Lower leg skin (tissue), 4 donors: ENCODE data around the gene SYT17. TPM values are rescaled to one million over a fixed set of nuclear protein-coding genes. Genes with fewer than 3 reads are reported as not detected.

Experiments used
- DNase-seq, 2 donors: peaks; one replicate each; pipeline ENCODE4 v3.0.0-alpha.2; 2019; ENCODE audit warnings: low spot score in 2 of 2
- H3K4me3 ChIP-seq: fragments of 200-600 bp; sonication (generic); 2 replicates; pipeline ENCODE4 v1.5.1; 2017; ENCODE audit warnings: mild to moderate bottlenecking, low read depth; ENCODE audit not compliant: poor library complexity, severe bottlenecking
- POLR2A ChIP-seq, 2 donors: fragments of 450-650 bp; IDR thresholded peaks; one replicate each; pipeline ENCODE4 v1.6.1; 2016 to 2017; ENCODE audit warnings: antibody characterized with exemption in 2 of 2, mild to moderate bottlenecking in 1 of 2, moderate library complexity in 1 of 2
- WGBS, 2 donors: methylation state at CpG; one replicate each; pipeline ENCODE4 v1.1.5; 2018; 5-methylcytosine and 5-hydroxymethylcytosine counted together
- intact Hi-C: fragments of 100-400 bp; cut with DNase I; formaldehyde crosslinking; loops from one replicate; pipeline ENCODE4 v1.15.0; 2023; ENCODE audit warnings: low total_unique reads
- total RNA-seq, 4 donors: library from RNA; depleted of rRNA; stranded (reverse); fragments of >200 nt; gene quantifications; one replicate each; pipeline ENCODE4 v1.1.0, GENCODE V29; 2016
- TF ChIP-seq, protein P1 (sequence below), 3 donors: fragments of 450-650 bp; IDR thresholded peaks; one replicate each; pipeline ENCODE4 v1.5.1; 2016; ENCODE audit warnings: antibody characterized with exemption in 3 of 3, mild to moderate bottlenecking in 3 of 3, moderate library complexity in 2 of 3

The SYT17 gene
- total RNA-seq, 4 donors from 2014 or later: 3.7 to 9.0 (median 4.8) TPM

DNA sequence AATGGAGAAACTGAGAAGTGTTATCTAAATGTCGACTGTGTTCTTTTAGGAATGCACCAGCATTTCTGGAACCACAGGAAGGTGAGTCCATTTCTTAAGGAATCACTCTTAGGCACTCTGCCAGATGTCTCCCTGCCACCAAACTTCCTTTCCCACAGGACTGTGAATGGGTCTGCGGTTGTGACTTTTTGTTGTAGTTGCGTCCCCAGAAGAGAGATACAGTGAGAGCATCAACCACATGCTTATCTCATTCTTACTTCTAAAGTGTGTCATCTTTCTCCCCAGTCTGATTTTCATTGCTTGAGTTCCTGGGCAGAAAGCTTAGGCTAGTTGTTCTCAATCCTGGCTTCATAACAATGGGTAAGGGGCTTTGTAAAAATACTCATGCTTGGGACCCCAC, 40.8 kb upstream of the SYT17 start:
- TF ChIP-seq, protein P1, sequence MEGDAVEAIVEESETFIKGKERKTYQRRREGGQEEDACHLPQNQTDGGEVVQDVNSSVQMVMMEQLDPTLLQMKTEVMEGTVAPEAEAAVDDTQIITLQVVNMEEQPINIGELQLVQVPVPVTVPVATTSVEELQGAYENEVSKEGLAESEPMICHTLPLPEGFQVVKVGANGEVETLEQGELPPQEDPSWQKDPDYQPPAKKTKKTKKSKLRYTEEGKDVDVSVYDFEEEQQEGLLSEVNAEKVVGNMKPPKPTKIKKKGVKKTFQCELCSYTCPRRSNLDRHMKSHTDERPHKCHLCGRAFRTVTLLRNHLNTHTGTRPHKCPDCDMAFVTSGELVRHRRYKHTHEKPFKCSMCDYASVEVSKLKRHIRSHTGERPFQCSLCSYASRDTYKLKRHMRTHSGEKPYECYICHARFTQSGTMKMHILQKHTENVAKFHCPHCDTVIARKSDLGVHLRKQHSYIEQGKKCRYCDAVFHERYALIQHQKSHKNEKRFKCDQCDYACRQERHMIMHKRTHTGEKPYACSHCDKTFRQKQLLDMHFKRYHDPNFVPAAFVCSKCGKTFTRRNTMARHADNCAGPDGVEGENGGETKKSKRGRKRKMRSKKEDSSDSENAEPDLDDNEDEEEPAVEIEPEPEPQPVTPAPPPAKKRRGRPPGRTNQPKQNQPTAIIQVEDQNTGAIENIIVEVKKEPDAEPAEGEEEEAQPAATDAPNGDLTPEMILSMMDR (IDR thresholded peaks at IDR 0.05): no peak
- no peak for TF ChIP-seq POLR2A (IDR thresholded peaks at IDR 0.05)
- no peak overlapping the region for H3K4me3 ChIP-seq
- DNase-seq: no peak
- WGBS, 2 donors: 78 to 85% methylated on average over 3 of the region's 3 CpGs
- intact Hi-C loops: no loop called here

DNA sequence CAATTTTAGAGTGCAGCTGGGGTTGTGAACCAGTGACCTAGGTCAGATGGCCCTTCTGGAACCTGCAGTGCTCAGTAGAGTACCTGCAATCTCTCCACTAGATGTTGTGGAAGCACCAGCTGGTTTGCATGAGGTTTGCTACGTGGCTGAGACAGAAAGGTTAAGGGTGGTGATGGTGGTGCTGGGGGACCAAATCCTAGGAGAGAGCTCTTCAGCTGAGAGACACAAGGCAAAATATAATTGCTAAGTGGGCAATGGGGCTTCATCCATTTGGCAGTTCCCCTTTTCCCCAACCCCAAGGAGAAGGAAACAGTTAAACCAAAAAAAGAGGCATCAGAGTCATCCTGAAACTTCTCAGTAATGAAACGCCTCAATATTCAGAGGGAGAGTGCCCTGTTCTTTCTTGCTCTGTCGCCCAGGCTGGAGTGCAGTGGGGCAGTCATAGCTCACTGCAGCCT, 40.3 kb upstream of the SYT17 start:
- TF ChIP-seq, protein P1 (IDR thresholded peaks at IDR 0.05): no peak
- TF ChIP-seq POLR2A (IDR thresholded peaks at IDR 0.05): no peak
- H3K4me3 ChIP-seq: no peak overlapping the region
- DNase-seq: no peak
- WGBS, 2 donors: 74% methylated on average over 3 of the region's 3 CpGs
- intact Hi-C loops: no loop called here

DNA sequence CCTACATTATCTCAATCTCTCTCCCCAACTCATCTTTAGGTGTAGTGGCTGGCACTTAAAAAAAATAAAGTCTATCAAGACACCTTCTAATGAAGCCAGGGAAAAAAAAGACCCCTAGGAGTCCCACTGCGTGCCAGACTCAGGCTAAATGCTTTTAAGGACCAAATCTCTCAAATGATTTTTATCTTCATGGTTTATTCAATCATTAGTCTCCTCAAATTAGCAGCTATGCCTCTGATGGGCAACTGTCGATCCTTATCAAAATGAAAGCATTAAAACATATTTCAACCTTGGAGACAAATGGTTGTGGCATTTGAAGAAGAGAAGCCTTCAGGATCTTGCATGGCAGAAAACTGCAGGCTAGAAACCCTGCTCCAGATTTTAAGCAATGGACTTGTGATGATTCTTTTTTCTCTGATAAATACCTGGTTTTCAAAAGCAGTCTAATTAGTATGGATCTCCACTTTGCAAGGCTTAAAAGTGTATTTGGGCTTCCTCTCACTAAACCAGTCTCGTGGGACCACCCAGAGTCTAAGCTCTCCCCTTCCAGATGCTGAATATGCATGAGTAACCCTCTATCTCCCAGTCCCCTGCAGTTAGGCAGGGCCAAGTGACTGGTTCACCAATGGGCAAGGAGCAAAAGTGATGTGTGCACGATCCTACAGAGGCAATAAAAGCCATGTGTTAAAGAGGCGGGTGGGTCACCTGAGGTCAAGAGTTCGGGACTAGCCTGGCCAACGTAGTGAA, 39.4 kb upstream of the SYT17 start:
- WGBS, 2 donors: 71 to 80% methylated on average over 7 of the region's 7 CpGs
- DNase-seq: no peak
- no peak for TF ChIP-seq POLR2A (IDR thresholded peaks at IDR 0.05)
- TF ChIP-seq, protein P1 (IDR thresholded peaks at IDR 0.05): no peak
- no peak overlapping the region for H3K4me3 ChIP-seq
- intact Hi-C loops: no loop called here

DNA sequence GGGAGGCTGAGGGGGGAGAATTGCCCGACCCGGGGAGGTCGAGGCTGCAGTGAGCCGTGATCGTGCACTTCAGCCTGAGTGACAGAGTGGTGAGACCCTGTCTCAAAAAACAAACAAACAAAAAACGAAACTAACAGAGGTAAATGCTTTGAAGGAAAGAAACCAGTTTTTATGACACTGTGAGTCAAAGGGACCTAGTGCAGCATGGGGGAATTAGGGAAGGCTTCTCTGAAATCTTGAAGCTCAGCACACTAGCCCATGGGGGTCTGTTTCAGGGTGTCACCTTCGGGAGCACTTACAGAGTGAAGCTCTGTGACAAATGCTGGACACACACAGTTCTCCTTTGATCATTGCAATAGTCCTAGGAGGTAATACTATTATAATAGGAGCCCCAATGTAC, 37.7 kb upstream of the SYT17 start:
- WGBS, 2 donors: 76 to 88% methylated on average over 7 of the region's 7 CpGs
- intact Hi-C loops: no loop called here
- TF ChIP-seq POLR2A (IDR thresholded peaks at IDR 0.05): no peak
- TF ChIP-seq, protein P1 (IDR thresholded peaks at IDR 0.05): no peak
- no peak for DNase-seq
- no peak overlapping the region for H3K4me3 ChIP-seq

DNA sequence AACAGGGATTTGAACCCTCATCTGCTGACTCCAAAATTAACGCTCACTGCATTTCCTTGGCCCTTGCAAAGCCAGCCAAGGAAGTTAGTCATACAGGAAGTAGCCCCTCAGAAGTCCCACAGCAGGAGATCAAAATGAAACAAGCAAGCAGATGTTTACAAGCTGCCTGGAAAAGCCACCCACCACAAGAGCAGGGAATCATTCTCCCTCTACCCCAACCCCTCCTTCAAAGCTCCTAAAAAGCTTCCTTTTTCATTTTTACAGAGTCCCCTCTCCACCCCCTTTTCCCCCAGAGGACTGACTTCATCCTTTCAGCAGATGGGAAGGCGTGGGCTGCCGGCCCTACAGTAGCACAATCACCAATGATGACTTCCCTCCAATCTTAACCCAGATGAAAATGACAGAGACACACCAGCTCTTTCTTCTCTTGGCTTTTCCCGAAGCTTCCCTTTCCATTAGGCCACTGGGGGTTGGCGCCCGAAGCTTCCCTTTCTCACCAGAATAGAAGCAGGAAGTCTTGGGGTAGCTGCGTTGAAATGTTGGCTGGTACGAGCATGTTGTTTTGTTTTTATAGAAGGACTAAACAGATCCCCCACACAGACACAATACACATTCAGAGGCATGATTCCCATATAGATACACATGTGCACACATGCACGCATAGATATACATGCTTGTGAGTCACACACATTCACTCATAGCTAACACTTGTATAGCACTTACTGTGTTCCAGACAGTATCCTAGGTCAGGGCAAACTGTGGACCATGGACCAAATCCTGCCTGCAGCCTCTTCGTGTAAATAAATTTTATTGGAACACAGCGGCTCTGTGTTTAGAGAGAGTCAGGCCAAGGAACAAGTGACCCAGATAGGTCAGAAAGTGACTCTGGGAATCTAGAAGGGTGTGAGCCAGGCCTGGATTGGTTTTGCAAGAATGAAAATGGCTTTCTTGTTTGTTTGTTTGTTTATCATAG, 36.9 kb upstream of the SYT17 start:
- DNase-seq: peak in 1 of 2 donors; percentile 92
- intact Hi-C loops: no loop called here
- 32 to 38% methylated on average over 11 of the region's 11 CpGs for WGBS, 2 donors
- no peak overlapping the region for H3K4me3 ChIP-seq
- TF ChIP-seq, protein P1 (IDR thresholded peaks at IDR 0.05): no peak
- no peak for TF ChIP-seq POLR2A (IDR thresholded peaks at IDR 0.05)
